Psoas muscle (tissue), 8 donors: ENCODE measurements around the gene RNF17. TPM values are rescaled to one million over a fixed set of nuclear protein-coding genes. Genes with fewer than 3 reads are reported as not detected.

Experiments used
- ATAC-seq, 4 donors: fragments of 200-7000 bp; cut with Tn5 transposase; one replicate each; pipeline ENCODE4 v1.9.1; 2020; ENCODE audit warnings: moderate library complexity in 3 of 4, mild to moderate bottlenecking in 2 of 4
- DNase-seq, 2 donors: peaks; one replicate each; pipeline ENCODE4 v3.0.0-alpha.2; 2020
- H3K27ac ChIP-seq: fragments of 200-600 bp; one replicate; pipeline ENCODE4 v1.8.0; 2022
- H3K27me3 ChIP-seq, 3 donors: fragments of 200-600 bp in 1 of 3; one replicate each; pipeline versions ENCODE4 v1.6.1 to v1.8.0; 2013 to 2022; ENCODE audit warnings: low read length in 2 of 3, mild to moderate bottlenecking in 2 of 3, moderate library complexity in 1 of 3; ENCODE audit not compliant: insufficient read depth in 3 of 3
- H3K36me3 ChIP-seq, 2 donors: fragments of 200-600 bp in 1 of 2; one replicate each; pipeline versions ENCODE4 v1.6.1 to v1.8.0; 2013 to 2022; ENCODE audit warnings: low read depth in 1 of 2, mild to moderate bottlenecking in 1 of 2, moderate library complexity in 1 of 2; ENCODE audit not compliant: insufficient read depth in 1 of 2
- H3K4me1 ChIP-seq: fragments of 200-600 bp; one replicate; pipeline ENCODE4 v1.8.0; 2022
- H3K4me3 ChIP-seq: fragments of 200-600 bp; one replicate; pipeline ENCODE4 v1.8.0; 2022; ENCODE audit warnings: mild to moderate bottlenecking
- H3K9me3 ChIP-seq: fragments of 200-600 bp; one replicate; pipeline ENCODE4 v1.8.0; 2022
- CTCF ChIP-seq: fragments of 200-600 bp; IDR thresholded peaks from one replicate; pipeline ENCODE4 v1.8.0; 2022; ENCODE audit warnings: antibody characterized with exemption
- WGBS, 3 donors: extraction: QIAGEN DNeasy Blood & Tissue Kit; methylation state at CpG; one replicate each; pipeline versions ENCODE4 v1.1.6 to v1.1.7; 2013; 5-methylcytosine and 5-hydroxymethylcytosine counted together
- intact Hi-C, 2 donors: fragments of 100-400 bp; cut with DNase I; formaldehyde crosslinking; loops; one replicate each; pipeline versions ENCODE4 v1.11.0 to v1.14.2; 2022
- polyA plus RNA-seq, 3 donors: library from polyadenylated mRNA; stranded (reverse); fragments of 200-250 nt; gene quantifications; one replicate each; pipeline ENCODE4 v1.2.3, GENCODE V29; 2013
- total RNA-seq, 4 donors: library from RNA; stranded (reverse); fragmentation: NEBNext Ultra II Directional in 2 of 4; extraction: Animal tissue kit (Norgen Biotek cat#: 25700) in 2 of 4; gene quantifications; one replicate each; pipeline versions ENCODE4 v1.2.1 to v1.2.4, GENCODE V29; 2021 to 2023
- donor health status: healthy with polysubstance abuse.
- donor health status: DM: no; HTN: no; CAD: no; lungs with moderate emphysema.
- donor health status: Bipolar disorder and iron deficiency.
- donor health status: healthy.
- donor health status: DM: yes; HTN: yes; CAD: no.
- donor health status: DM: no; HTN: no; CAD: no.
- donor health status: DM: no; HTN: no; CAD: no.
- donor health status: DM: yes; HTN: yes; CAD: no.

Gene RNF17
- total and polyA plus RNA-seq, 7 donors, result 0.05 to 0.60 TPM; not detected in 5

- H3K27ac ChIP-seq, result no peak overlapping the region
- no peaks in the 10 kb centered on the region for H3K4me1 ChIP-seq
- H3K36me3 ChIP-seq, result no peaks in the 10 kb centered on the region
- H3K4me3 ChIP-seq, result no peak overlapping the region
- intact Hi-C loops, result no loop called here
- TF ChIP-seq CTCF, result no peak
- 67 to 86% (median 79%) methylated on average over 9 of the region's 9 CpGs for WGBS, 3 donors
- no peaks in the 10 kb centered on the region for H3K27me3 ChIP-seq
- no peak for ATAC-seq
- DNase-seq, result no peak
- no peaks in the 10 kb centered on the region for H3K9me3 ChIP-seq
Measured at GRCh38 chr13:24842549-24843274, 78.7 kb downstream of the RNF17 start.

- TF ChIP-seq CTCF, result no peak
- Histone ChIP-seq H3K9me3 (no peaks in the 10 kb centered on the region), H3K4me3 (no peak overlapping the region), H3K36me3 (no peaks in the 10 kb centered on the region), H3K4me1 (no peaks in the 10 kb centered on the region), H3K27ac (no peak overlapping the region), H3K27me3 (no peaks in the 10 kb centered on the region)
- intact Hi-C loops, result no loop called here
- 56 to 81% (median 64%) methylated on average over 1 of the region's 1 CpG for WGBS, 3 donors
- ATAC-seq, result no peak
- no peak for DNase-seq
Measured at GRCh38 chr13:24851546-24851945, 87.6 kb downstream of the RNF17 start.

GRCh38 chr13:24854311-24854710 lies 90.3 kb downstream of the RNF17 start:
- no peak for TF ChIP-seq CTCF
- H3K4me1 ChIP-seq, result no peaks in the 10 kb centered on the region
- peaks cover 0 to 3% (median 0%) of the 10 kb centered on the region in 3 donors for H3K27me3 ChIP-seq
- ATAC-seq (no peak), DNase-seq (no peak)
- no peak overlapping the region for H3K27ac ChIP-seq
- no peaks in the 10 kb centered on the region for H3K9me3 ChIP-seq
- no peaks in the 10 kb centered on the region for H3K36me3 ChIP-seq
- intact Hi-C loops, result no loop called here
- no peak overlapping the region for H3K4me3 ChIP-seq

GRCh38 chr13:24858953-24859352 lies 95.0 kb downstream of the RNF17 start:
- intact Hi-C loops, result no loop called here
- TF ChIP-seq CTCF, result no peak
- Histone ChIP-seq H3K4me1 (no peaks in the 10 kb centered on the region), H3K36me3 (no peaks in the 10 kb centered on the region), H3K9me3 (no peaks in the 10 kb centered on the region), H3K27me3 (peaks cover 0 to 4% (median 3%) of the 10 kb centered on the region in 3 donors), H3K27ac (no peak overlapping the region), H3K4me3 (no peak overlapping the region)
- DNase-seq (no peak), ATAC-seq (no peak)
- 75 to 79% (median 78%) methylated on average over 5 of the region's 5 CpGs for WGBS, 3 donors

GRCh38 chr13:24860770-24861169 lies 96.8 kb downstream of the RNF17 start:
- no peak for ATAC-seq
- intact Hi-C loops, result no loop called here
- TF ChIP-seq CTCF, result no peak

More at GRCh38 chr13:24860770-24861169, 96.8 kb downstream of the RNF17 start:
- Histone ChIP-seq H3K4me1 (no peaks in the 10 kb centered on the region), H3K36me3 (no peaks in the 10 kb centered on the region), H3K27me3 (peaks cover 0 to 4% (median 3%) of the 10 kb centered on the region in 3 donors), H3K9me3 (no peaks in the 10 kb centered on the region), H3K27ac (no peak overlapping the region), H3K4me3 (no peak overlapping the region)
- DNase-seq, result no peak
- 65 to 70% (median 70%) methylated on average over 4 of the region's 4 CpGs for WGBS, 3 donors
